GM18951 (cell line): Measurements from ENCODE around the gene EHMT2.
A peak's percentile ranks its signal among the peaks of the same experiment; 100 is the strongest.
"Not testable (repeated sequence)": the region's sequence is repeated elsewhere in the genome, so short reads cannot be mapped to it uniquely, and the experiment has no call there.

ENCODE experiments used
- POLR2A ChIP-seq: IDR thresholded peaks from 4 replicates; pipeline ENCODE4 v1.6.1; 2011; ENCODE audit warnings: mild to moderate bottlenecking; ENCODE audit not compliant: insufficient read length, insufficient read depth; ENCODE audit errors: extremely low read depth
- in situ Hi-C: fragments of 300-500 bp; cut with MboI; formaldehyde crosslinking; loops from one replicate; pipeline ENCODE4 v1.12.0; 2022; ENCODE audit warnings: low sequenced_read_pairs, mixed read lengths, inconsistent platforms; ENCODE audit not compliant: unreplicated experiment

EHMT2 gene

DNA sequence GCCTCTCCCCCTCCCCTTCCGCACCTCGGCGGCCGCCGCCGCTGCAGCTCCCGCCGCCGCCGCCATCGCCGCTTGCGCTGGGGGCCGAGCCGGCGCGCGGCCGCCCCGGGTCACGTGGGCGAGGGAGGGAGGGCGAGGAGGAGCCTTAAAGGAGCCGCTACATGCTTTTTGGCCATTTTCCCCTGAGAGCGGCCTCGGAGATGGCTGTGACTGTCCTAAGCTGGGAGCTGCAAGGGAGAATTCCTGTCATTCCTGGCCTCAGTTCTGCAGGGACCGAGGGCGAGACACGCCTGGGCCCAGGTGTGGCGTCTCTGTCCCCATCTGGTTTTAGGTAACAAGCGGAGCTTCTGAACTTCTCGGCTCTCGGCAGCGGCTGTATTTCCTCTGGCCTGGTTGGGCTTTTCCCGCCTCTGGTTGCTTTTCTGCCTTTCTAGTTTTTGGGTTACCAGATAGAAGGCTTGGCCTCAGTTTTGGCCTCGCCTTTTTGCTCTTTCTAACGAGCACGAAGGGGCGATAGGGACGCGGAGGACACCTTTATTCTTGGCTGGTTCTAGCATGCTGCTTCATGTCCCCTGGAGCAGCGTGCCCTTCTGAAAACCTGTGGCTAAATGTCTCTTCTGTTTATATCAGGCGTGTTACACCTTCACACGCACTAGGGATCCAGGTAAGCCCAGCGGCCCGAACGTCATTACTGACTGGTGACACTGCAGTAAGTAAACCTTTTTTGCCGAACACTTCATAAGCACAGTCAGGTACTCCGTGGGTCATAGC lies at the start of gene EHMT2:
Gene EHMT2, minus strand, starts transcription at position 87 of the 771 bp plus-strand sequence. Its CDS starts 21 bp downstream, at position 66.
- peak; percentile 72 for TF ChIP-seq POLR2A
- in situ Hi-C loops = no loop called here

DNA sequence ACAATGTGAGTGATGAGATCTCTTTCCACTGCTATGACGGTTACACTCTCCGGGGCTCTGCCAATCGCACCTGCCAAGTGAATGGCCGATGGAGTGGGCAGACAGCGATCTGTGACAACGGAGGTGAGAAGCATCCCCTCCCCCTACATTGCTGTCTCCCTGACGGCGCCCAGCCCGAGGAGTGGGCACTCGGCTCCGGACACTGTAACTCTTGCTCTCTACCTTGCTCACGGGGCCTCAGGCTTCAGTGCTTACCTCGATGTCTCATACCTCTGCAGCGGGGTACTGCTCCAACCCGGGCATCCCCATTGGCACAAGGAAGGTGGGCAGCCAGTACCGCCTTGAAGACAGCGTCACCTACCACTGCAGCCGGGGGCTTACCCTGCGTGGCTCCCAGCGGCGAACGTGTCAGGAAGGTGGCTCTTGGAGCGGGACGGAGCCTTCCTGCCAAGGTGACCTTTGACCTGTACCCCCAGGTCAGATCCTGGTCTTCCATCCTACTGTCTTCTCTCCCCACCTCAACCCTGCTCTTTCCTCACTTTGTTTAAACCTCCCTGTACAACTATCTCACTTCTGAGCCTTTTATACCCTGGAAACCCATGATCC lies 49.7 kb upstream of the EHMT2 start:
- TF ChIP-seq POLR2A = no peak
- in situ Hi-C loops = no loop called here

DNA sequence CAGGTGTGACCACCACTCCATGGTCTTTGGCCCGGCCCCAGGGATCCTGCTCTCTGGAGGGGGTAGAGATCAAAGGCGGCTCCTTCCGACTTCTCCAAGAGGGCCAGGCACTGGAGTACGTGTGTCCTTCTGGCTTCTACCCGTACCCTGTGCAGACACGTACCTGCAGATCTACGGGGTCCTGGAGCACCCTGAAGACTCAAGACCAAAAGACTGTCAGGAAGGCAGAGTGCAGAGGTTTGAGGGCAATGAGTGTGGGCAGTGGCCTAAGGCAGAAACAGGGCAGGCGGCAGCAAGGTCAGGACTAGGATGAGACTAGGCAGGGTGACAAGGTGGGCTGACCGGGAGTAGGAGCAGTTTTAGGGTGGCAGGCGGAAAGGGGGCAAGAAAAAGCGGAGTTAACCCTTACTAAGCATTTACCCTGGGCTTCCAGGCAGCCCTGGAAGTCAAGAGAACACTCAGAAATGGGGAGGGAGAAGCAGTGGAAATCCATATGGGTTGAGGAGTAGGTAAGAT lies 48.9 kb upstream of the EHMT2 start:
- in situ Hi-C loops = no loop called here
- no peak for TF ChIP-seq POLR2A

DNA sequence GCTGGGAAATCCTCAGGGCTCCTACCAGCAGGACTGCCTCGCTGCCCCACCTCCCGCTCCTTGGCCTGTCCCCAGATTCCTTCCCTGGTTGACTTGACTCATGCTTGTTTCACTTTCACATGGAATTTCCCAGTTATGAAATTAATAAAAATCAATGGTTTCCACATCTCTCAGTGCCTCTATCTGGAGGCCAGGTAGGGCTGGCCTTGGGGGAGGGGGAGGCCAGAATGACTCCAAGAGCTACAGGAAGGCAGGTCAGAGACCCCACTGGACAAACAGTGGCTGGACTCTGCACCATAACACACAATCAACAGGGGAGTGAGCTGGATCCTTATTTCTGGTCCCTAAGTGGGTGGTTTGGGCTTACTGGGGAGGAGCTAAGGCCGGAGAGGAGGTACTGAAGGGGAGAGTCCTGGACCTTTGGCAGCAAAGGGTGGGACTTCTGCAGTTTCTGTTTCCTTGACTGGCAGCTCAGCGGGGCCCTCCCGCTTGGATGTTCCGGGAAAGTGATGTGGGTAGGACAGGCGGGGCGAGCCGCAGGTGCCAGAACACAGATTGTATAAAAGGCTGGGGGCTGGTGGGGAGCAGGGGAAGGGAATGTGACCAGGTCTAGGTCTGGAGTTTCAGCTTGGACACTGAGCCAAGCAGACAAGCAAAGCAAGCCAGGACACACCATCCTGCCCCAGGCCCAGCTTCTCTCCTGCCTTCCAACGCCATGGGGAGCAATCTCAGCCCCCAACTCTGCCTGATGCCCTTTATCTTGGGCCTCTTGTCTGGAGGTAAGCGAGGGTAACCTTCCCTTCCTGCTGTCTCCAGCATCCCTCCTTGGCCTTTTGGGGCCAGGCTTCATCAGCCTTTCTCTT lies 48.2 kb upstream of the EHMT2 start, which contains the start of gene CFB:
Gene CFB, plus strand, starts transcription at position 589 of the 863 bp plus-strand sequence. Its CDS starts 127 bp downstream, at position 716.
- no peak for TF ChIP-seq POLR2A
- in situ Hi-C loops = no loop called here

DNA sequence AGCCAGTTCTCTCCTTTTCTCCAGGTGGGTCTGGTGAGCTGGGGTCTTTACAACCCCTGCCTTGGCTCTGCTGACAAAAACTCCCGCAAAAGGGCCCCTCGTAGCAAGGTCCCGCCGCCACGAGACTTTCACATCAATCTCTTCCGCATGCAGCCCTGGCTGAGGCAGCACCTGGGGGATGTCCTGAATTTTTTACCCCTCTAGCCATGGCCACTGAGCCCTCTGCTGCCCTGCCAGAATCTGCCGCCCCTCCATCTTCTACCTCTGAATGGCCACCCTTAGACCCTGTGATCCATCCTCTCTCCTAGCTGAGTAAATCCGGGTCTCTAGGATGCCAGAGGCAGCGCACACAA lies 47.6 kb upstream of the EHMT2 start:
- no peak for TF ChIP-seq POLR2A
- in situ Hi-C loops = no loop called here

DNA sequence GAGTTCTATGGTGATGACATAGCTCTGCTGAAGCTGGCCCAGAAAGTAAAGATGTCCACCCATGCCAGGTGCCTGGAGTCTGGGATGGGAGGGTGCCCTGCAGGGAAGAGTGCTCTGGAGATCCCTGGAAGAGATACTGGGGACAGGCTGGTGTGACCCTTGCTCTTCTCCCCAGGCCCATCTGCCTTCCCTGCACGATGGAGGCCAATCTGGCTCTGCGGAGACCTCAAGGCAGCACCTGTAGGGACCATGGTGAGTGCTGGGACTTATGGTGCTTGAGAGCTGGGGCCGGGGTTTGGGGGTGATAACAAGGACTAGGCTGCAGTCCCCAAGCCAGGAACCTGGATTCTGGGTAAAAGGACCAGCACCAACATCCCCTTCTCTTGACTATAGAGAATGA lies 46.2 kb upstream of the EHMT2 start:
- TF ChIP-seq POLR2A = no peak
- in situ Hi-C loops = no loop called here

DNA sequence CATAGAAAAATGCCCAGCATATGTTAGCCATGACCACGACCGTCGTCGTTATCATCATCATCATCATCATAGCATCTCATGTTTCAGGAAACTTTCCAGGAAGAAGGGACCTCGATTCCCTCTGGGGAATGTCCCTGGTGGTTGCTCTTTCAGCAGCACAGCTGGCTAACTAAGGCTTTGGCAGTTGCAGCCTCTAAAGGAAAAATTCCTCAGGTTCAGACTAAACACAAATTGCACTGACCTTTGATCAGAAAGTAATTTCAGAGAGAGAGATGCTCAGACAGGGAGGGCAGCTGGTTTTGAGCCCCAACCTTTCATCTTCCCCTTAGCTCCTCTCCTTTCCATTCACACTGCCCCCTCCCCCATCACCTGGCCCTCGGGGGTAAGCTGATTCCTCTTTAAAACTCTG lies 42.8 kb upstream of the EHMT2 start:
- no peak for TF ChIP-seq POLR2A
- in situ Hi-C loops = no loop called here

DNA sequence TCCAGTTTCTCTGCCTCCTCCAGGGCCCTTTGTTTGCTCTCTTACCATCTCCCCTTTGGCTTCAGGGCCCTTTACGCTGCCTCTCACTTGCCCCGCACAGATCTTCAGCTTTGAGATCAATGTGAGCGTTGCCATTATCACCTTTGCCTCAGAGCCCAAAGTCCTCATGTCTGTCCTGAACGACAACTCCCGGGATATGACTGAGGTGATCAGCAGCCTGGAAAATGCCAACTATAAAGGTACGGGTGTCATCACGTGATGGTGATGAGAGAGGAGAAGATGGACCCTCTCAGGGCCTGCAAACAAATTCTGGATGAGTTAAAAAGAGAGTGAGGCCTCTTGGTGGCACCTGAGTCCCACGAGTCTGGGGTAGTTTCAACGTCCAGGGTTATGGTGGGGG lies 38.3 kb upstream of the EHMT2 start:
- in situ Hi-C loops = no loop called here
- TF ChIP-seq POLR2A = no peak

DNA sequence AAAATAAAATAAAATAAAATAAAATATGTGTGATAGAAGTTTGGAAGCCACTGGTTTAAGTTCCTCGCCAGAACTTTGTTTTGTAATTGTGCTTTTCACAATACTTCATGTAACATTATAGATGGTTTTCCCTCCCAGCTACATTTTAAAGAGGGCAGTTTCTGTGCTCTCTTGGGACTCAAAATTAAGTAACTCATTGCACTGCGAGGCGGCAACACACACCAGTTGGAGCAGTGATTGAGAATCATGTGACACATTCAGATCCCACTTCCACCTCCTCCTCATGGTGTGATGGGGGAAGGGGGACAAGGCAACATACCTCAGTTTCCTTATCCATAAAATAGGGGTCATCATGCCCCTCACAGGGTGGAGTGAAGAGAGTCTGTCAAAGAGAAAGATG lies 37.5 kb upstream of the EHMT2 start:
- TF ChIP-seq POLR2A = no peak
- in situ Hi-C loops = no loop called here

DNA sequence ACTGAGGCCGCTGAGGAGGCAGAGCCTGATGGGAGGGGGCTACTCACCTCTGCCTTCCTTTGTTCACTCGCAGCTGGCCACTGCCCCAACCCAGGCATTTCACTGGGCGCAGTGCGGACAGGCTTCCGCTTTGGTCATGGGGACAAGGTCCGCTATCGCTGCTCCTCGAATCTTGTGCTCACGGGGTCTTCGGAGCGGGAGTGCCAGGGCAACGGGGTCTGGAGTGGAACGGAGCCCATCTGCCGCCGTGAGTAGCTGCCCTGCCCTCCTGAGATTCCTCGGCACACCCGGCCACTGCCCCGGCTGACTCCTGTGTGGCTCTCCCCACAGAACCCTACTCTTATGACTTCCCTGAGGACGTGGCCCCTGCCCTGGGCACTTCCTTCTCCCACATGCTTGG lies 36.0 kb upstream of the EHMT2 start:
- in situ Hi-C loops = no loop called here
- TF ChIP-seq POLR2A = no peak

DNA sequence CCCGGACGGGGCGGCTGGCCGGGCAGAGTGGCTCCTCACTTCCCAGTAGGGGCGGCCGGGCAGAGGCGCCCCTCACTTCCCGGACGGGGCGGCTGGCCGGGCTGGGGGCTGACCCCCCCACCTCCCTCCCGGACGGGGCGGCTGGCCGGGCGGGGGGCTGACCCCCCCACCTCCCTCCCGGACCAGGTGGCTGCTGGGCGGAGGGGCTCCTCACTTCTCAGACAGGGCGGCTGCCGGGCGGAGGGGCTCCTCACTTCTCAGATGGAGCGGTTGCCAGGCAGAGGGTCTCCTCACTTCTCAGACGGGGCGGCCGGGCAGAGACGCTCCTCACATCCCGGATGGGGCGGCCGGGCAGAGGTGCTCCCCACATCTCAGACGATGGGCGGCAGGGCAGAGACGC lies 34.6 kb upstream of the EHMT2 start:
- in situ Hi-C loops = not testable (repeated sequence)

DNA sequence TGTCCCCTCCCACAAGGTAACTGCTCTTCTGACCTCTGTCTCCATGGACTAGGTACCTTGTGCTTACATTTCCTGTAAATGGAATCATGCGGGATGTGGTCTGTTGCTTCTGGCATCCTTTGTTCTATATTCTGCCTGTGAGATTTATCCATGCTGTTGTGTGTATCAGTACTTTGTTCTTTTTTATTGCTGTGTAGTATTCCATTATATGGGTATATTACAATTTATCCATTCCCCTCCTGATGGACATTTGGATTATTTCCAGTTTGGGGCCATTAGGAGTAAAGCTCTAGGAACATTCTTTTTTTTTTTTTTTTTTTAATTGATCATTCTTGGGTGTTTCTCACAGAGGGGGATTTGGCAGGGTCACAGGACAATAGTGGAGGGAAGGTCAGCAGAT lies 33.5 kb upstream of the EHMT2 start:
- in situ Hi-C loops = no loop called here
- TF ChIP-seq POLR2A = no peak

DNA sequence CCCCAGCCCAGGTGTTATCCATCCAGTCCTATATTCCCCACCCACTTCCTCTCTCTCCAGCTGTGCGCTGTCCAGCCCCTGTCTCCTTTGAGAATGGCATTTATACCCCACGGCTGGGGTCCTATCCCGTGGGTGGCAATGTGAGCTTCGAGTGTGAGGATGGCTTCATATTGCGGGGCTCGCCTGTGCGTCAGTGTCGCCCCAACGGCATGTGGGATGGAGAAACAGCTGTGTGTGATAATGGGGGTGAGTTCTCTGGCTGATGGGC lies 31.1 kb upstream of the EHMT2 start:
- TF ChIP-seq POLR2A = no peak
- in situ Hi-C loops = no loop called here
